Nephron progenitor cell (in vitro differentiated cells): ENCODE measurements around the gene SLC66A1.

Source experiments
- DNase-seq: peaks from one replicate; pipeline ENCODE4 v3.0.0; 2021
- H3K27ac Mint-ChIP-seq: 2 replicates; pipeline ENCODE4 v1.8.0; 2021; ENCODE audit warnings: mild to moderate bottlenecking, moderate library complexity, mixed read lengths
- H3K27me3 Mint-ChIP-seq: 2 replicates; pipeline ENCODE4 v1.8.0; 2021; ENCODE audit warnings: mild to moderate bottlenecking, low read depth, mixed read lengths; ENCODE audit not compliant: poor library complexity
- H3K36me3 Mint-ChIP-seq: 2 replicates; pipeline ENCODE4 v1.8.0; 2021; ENCODE audit warnings: low read depth, mixed read lengths
- H3K4me1 Mint-ChIP-seq: 2 replicates; pipeline ENCODE4 v1.8.0; 2021; ENCODE audit warnings: mixed read lengths
- H3K4me3 Mint-ChIP-seq: 2 replicates; pipeline ENCODE4 v1.8.0; 2021; ENCODE audit warnings: mild to moderate bottlenecking, moderate library complexity, mixed read lengths
- H3K9me3 Mint-ChIP-seq: 2 replicates; pipeline ENCODE4 v1.8.0; 2021; ENCODE audit warnings: mild to moderate bottlenecking, moderate library complexity, mixed read lengths
- CTCF ChIP-seq: fragments of 200-600 bp; sonication (generic); IDR thresholded peaks from 2 replicates; pipeline ENCODE4 v1.5.0; 2021; ENCODE audit warnings: antibody characterized with exemption

SLC66A1 gene

GRCh38 chr1:19361611-19362147 is 49.6 kb downstream of the SLC66A1 start:
- H3K36me3 Mint-ChIP-seq = peaks cover 14% of the 10 kb centered on the region
- H3K9me3 Mint-ChIP-seq = no peaks in the 10 kb centered on the region
- no peak for TF ChIP-seq CTCF
- H3K4me1 Mint-ChIP-seq = peaks cover 37% of the 10 kb centered on the region
- no peaks in the 10 kb centered on the region for H3K27me3 Mint-ChIP-seq
- DNase-seq = no peak
- no peak overlapping the region for H3K4me3 Mint-ChIP-seq
- H3K27ac Mint-ChIP-seq = peak overlapping the region; percentile 70

- TF ChIP-seq CTCF = no peak
- peaks cover 37% of the 10 kb centered on the region for H3K4me1 Mint-ChIP-seq
- DNase-seq = no peak
- no peaks in the 10 kb centered on the region for H3K9me3 Mint-ChIP-seq
- H3K4me3 Mint-ChIP-seq = no peak overlapping the region
- H3K27ac Mint-ChIP-seq = peak overlapping the region; percentile 85
- no peaks in the 10 kb centered on the region for H3K27me3 Mint-ChIP-seq
- peaks cover 5% of the 10 kb centered on the region for H3K36me3 Mint-ChIP-seq
Measured at GRCh38 chr1:19363536-19364152, 51.5 kb downstream of the SLC66A1 start.

- no peak for TF ChIP-seq CTCF
- Mint-ChIP-seq H3K27me3 (no peaks in the 10 kb centered on the region), H3K27ac (no peak overlapping the region), H3K36me3 (peaks cover 5% of the 10 kb centered on the region), H3K4me3 (no peak overlapping the region), H3K9me3 (no peaks in the 10 kb centered on the region), H3K4me1 (peaks cover 42% of the 10 kb centered on the region)
- DNase-seq = no peak
Measured at GRCh38 chr1:19365721-19366120, 53.6 kb downstream of the SLC66A1 start.

- TF ChIP-seq CTCF = no peak
- peaks cover 35% of the 10 kb centered on the region for H3K4me1 Mint-ChIP-seq
- H3K4me3 Mint-ChIP-seq = no peak overlapping the region
- no peaks in the 10 kb centered on the region for H3K27me3 Mint-ChIP-seq
- no peak for DNase-seq
- H3K9me3 Mint-ChIP-seq = no peaks in the 10 kb centered on the region
- H3K36me3 Mint-ChIP-seq = peaks cover 5% of the 10 kb centered on the region
- H3K27ac Mint-ChIP-seq = no peak overlapping the region
Measured at GRCh38 chr1:19366599-19367536, 54.7 kb downstream of the SLC66A1 start.

GRCh38 chr1:19367584-19368041 is 55.5 kb downstream of the SLC66A1 start:
- H3K4me1 Mint-ChIP-seq = peaks cover 31% of the 10 kb centered on the region
- H3K4me3 Mint-ChIP-seq = no peak overlapping the region
- H3K27ac Mint-ChIP-seq = no peak overlapping the region
- no peak for DNase-seq
- no peaks in the 10 kb centered on the region for H3K9me3 Mint-ChIP-seq
- no peak for TF ChIP-seq CTCF
- H3K27me3 Mint-ChIP-seq = no peaks in the 10 kb centered on the region
- peaks cover 5% of the 10 kb centered on the region for H3K36me3 Mint-ChIP-seq
